Activated naive CD4-positive, alpha-beta T cell treated with anti-CD3 and anti-CD28 coated beads, Interleukin-2, amount 50 U/mL, for 72 hours (primary cell): Measurements from ENCODE around the gene PEX11A. TPM values are rescaled to one million over a fixed set of nuclear protein-coding genes. Genes with fewer than 3 reads are reported as not detected.
A peak's percentile ranks its signal among the peaks of the same experiment; 100 is the strongest.

ENCODE experiments used
- ATAC-seq, 2 donors: fragments of 150-1000 bp; cut with Tn5 transposase; 2 replicates each; pipeline ENCODE4 v1.10.0; 2021; ENCODE audit warnings: mild to moderate bottlenecking in 2 of 2, moderate library complexity in 2 of 2
- DNase-seq, 2 donors: peaks; one replicate each; pipeline ENCODE4 v3.0.0; 2021 to 2022; ENCODE audit warnings: low spot score in 2 of 2
- H3K27ac Mint-ChIP-seq, 2 donors: one replicate each; pipeline ENCODE4 v1.8.0; 2022; ENCODE audit warnings: mild to moderate bottlenecking in 2 of 2, mixed read lengths in 2 of 2
- H3K36me3 Mint-ChIP-seq, 2 donors: one replicate each; pipeline ENCODE4 v1.8.0; 2022; ENCODE audit warnings: mixed read lengths in 2 of 2
- H3K9me3 Mint-ChIP-seq, 2 donors: one replicate each; pipeline ENCODE4 v1.8.0; 2022; ENCODE audit warnings: mixed read lengths in 2 of 2
- total RNA-seq, 2 donors: library from RNA; stranded (reverse); gene quantifications; one replicate each; pipeline ENCODE4 v1.2.3, GENCODE V29; 2022

The PEX11A gene
- total RNA-seq, 2 donors from 2014 or later: 3.0 to 5.0 TPM

GRCh38 chr15:89666184-89666857, 24.2 kb downstream of the PEX11A start:
- Mint-ChIP-seq H3K36me3 (no peaks in the 10 kb centered on the region), H3K9me3 (no peaks in the 10 kb centered on the region), H3K27ac (no peak overlapping the region)
- ATAC-seq: peak; percentile 3 to 8
- DNase-seq: no peak

DNA sequence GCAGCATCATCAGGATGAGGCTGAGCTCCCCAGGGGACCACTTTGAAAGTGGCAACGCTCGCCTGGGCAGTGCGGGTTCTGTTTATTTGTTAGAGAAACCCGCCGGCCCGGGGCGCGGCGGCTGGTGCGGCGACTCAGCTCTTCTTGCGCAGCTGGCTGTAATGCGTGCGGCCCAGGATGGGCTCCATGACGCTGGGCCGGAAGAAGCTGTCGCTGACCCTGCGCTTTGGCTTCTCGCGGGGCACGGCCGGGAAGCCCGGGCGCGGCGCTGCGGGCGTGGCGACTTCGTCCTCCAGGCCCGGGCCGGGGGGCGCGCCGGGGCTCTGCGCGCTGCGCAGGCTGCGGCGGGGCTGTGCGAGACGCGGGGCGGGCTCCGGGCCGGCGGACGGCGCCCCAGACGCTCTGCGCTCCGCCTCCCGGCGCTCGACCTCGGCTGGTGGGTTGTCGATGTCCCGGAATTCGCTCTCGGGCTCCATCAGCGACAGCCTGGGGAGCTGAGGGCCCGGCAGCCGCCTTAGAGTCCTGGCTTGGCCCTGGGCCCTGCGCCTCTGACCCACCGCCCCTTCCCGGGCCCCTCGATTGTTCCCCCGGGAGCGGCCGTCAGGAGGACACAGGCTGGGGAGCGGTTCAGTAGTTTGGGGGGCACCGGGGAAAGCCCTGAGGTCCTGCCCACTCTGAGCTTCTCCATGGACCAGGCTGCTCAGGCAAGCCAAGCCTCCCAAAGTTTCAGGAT, 24.9 kb downstream of the PEX11A start:
- no peaks in the 10 kb centered on the region for H3K9me3 Mint-ChIP-seq
- ATAC-seq: peak; percentile 83 to 87
- no peak overlapping the region for H3K27ac Mint-ChIP-seq
- no peaks in the 10 kb centered on the region for H3K36me3 Mint-ChIP-seq
- DNase-seq: no peak

- H3K27ac Mint-ChIP-seq: no peak overlapping the region
- ATAC-seq (no peak), DNase-seq (no peak)
- H3K9me3 Mint-ChIP-seq: no peaks in the 10 kb centered on the region
- H3K36me3 Mint-ChIP-seq: no peaks in the 10 kb centered on the region
Observed at GRCh38 chr15:89664441-89665350, 25.9 kb downstream of the PEX11A start.

DNA sequence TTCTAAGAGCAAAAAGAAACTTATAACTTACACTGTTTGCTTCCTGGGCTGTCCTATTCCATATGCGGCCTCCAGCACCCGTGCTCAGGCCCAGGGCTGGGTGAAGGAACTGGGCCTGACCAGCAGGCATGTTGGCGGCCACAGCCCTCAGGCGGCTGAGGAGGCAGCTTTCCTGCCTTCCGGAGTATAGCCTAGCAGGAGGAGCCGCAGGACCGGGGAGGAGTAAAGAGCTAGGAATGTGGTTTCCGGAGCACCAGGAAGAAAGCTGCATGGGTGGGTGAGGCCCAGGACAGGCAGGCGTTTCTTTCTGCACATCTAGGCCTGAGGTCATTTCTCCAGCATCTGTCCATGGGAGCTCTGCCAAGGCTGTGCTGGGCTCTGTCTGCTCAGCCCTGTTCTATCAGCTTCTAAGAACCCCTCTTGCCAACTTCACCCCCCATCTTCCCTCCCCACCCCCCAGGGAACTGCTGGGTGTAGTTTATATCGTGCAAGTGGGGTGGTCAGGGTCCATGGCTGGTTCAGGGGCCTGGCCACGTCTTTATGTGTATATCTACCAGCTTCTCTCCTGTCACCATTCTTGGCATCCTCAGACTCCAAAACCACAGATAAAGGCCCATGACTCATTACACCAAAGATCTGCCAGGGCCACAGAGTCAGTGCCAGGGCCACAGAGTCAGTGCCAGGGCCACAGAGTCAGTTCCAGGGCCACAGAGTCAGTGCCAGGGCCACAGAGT, 27.5 kb downstream of the PEX11A start:
- H3K27ac Mint-ChIP-seq: no peak overlapping the region
- no peaks in the 10 kb centered on the region for H3K9me3 Mint-ChIP-seq
- ATAC-seq (no peak), DNase-seq (no peak)
- no peaks in the 10 kb centered on the region for H3K36me3 Mint-ChIP-seq

- no peak overlapping the region for H3K27ac Mint-ChIP-seq
- H3K36me3 Mint-ChIP-seq: peaks cover 0 to 4% of the 10 kb centered on the region in 2 donors
- H3K9me3 Mint-ChIP-seq: no peaks in the 10 kb centered on the region
- no peak for DNase-seq
- ATAC-seq: no peak
Observed at GRCh38 chr15:89660556-89660955, 30.0 kb downstream of the PEX11A start.

GRCh38 chr15:89659295-89659694, 31.3 kb downstream of the PEX11A start:
- Mint-ChIP-seq H3K36me3 (peaks cover 5 to 9% of the 10 kb centered on the region in 2 donors), H3K9me3 (no peaks in the 10 kb centered on the region), H3K27ac (no peak overlapping the region)
- ATAC-seq: no peak
- DNase-seq: no peak

- no peak for ATAC-seq
Observed at GRCh38 chr15:89657686-89658200, 32.8 kb downstream of the PEX11A start.

DNA sequence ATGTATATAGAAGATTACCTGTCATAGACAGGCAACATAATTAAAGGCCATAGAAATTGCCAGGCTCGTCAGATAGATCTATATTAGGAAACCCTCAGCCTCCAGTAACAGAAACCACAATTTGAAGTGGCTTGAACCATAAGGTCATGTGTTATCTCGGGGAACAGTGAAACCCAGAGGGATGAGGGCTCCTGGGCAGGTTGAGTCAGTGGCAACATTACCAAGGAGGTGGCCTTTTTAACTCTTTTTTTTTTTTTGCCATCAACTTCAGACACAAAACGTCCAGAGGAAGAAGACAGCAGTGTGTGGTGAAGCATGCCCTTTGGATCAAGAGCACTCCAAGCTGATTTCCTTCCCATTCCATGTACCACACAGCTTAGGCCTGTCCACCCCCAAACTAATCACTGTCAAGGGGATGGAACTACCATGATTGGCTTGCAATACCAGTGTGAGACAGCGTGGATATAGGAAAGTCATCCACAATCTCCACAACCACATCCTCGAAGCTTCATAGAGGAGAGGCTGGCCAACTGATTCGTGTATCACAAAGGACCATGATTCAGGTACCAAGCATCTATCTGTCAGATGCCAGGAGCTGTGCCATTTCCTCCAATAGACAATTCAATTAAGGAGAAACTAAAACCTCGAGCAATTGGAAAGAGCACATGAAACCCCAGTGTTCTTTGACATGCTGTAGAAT, 34.3 kb downstream of the PEX11A start:
- Mint-ChIP-seq H3K27ac (peak overlapping the region in 1 of 2 donors; percentile 42), H3K9me3 (no peaks in the 10 kb centered on the region), H3K36me3 (peaks cover 7 to 12% of the 10 kb centered on the region in 2 donors)
- DNase-seq (no peak), ATAC-seq (peak in 1 of 2 donors; percentile 88)

More at GRCh38 chr15:89657686-89658200, 32.8 kb downstream of the PEX11A start:
- H3K27ac Mint-ChIP-seq: peak overlapping the region in 1 of 2 donors; percentile 26
- H3K9me3 Mint-ChIP-seq: no peaks in the 10 kb centered on the region
- DNase-seq: no peak
- peaks cover 7 to 12% of the 10 kb centered on the region in 2 donors for H3K36me3 Mint-ChIP-seq

GRCh38 chr15:89654847-89655805, 35.4 kb downstream of the PEX11A start, which contains the start of gene KIF7:
Gene KIF7 (minus strand): TSS chr15:89655467. CDS start chr15:89652930, 2,537 bp downstream.
- peaks cover 7 to 12% of the 10 kb centered on the region in 2 donors for H3K36me3 Mint-ChIP-seq
- DNase-seq (no peak), ATAC-seq (peak; percentile 55 to 78)
- H3K9me3 Mint-ChIP-seq: no peaks in the 10 kb centered on the region
- H3K27ac Mint-ChIP-seq: peak within 1 kb of the TSS; percentile 42 to 51

GRCh38 chr15:89654301-89654761, 36.2 kb downstream of the PEX11A start:
- Mint-ChIP-seq H3K9me3 (no peaks in the 10 kb centered on the region), H3K27ac (peak overlapping the region in 1 of 2 donors; percentile 51), H3K36me3 (peaks cover 7 to 12% of the 10 kb centered on the region in 2 donors)
- ATAC-seq: no peak
- DNase-seq: no peak

GRCh38 chr15:89653578-89653977, 37.0 kb downstream of the PEX11A start:
- Mint-ChIP-seq H3K9me3 (no peaks in the 10 kb centered on the region), H3K27ac (no peak overlapping the region), H3K36me3 (peaks cover 7 to 12% of the 10 kb centered on the region in 2 donors)
- ATAC-seq: no peak
- DNase-seq: no peak

- no peaks in the 10 kb centered on the region for H3K9me3 Mint-ChIP-seq
- ATAC-seq: no peak
- no peak overlapping the region for H3K27ac Mint-ChIP-seq
- no peak for DNase-seq
- peaks cover 7 to 12% of the 10 kb centered on the region in 2 donors for H3K36me3 Mint-ChIP-seq
Observed at GRCh38 chr15:89652666-89653065, 37.9 kb downstream of the PEX11A start.

GRCh38 chr15:89652131-89652530, 38.4 kb downstream of the PEX11A start:
- Mint-ChIP-seq H3K27ac (no peak overlapping the region), H3K36me3 (peaks cover 7 to 12% of the 10 kb centered on the region in 2 donors), H3K9me3 (no peaks in the 10 kb centered on the region)
- DNase-seq: no peak
- ATAC-seq: no peak

GRCh38 chr15:89649716-89650115, 40.8 kb downstream of the PEX11A start:
- Mint-ChIP-seq H3K27ac (no peak overlapping the region), H3K36me3 (peaks cover 7% of the 10 kb centered on the region in 2 donors), H3K9me3 (no peaks in the 10 kb centered on the region)
- DNase-seq (peak in 1 of 2 donors; percentile 51), ATAC-seq (no peak)
